Amygdala (tissue), 56 donors: ENCODE measurements around the gene B3GALT4.
A peak's percentile ranks its signal among the peaks of the same experiment; 100 is the strongest.

ENCODE experiments used
- DNase-seq, 56 donors: peaks; one replicate each; lab custom pipeline; 2025; lab: John Stamatoyannopoulos, UW

Gene B3GALT4

DNA sequence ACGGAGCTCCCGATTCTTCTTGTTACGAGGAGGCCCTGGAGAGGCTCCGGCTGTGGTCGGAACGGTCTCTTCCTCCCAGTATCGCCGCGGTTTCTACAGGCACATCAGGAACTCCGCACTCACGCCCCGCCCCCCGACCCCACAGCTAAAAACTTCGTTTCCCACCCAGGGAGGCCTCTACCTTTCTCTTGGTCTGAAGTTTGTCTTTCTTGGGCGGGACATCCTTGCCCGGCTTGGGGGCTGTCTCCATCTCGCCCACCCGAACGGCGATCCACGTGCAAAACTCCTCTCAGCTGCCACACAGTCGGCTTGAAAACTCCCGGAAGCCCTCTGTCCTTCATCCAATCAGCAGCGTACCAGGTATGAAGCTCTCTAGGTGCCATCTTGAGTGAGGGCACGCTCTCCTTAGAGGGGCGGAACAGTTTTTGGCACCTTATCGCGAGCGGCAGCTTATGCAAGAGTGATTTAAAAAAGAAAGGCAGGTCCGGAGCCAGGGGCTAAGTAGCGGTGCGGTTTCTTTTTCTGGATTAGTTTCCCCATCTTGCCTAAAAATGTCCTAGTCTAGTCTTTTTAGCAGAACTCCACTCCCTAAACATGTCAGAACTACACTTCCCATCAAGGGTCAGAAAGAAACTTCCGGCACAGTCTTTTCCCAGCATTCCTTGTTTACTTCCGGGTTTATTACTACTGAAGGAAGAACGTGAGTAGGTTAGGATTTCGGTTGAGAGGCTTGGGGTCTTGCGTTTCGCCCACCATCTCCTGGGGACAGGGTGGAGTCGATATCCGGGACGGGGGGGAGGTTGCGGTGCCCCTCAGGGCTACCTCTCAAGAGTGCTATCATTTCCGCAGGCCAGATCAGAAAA, 12.2 kb downstream of the B3GALT4 start, which contains the start of the genes PFDN6 and WDR46:
PFDN6 (plus strand) TSS at position 681 of the 863 bp plus-strand sequence. CDS start 256 bp downstream, outside the sequence.
WDR46 (minus strand) TSS at position 319 of the 863 bp plus-strand sequence; CDS start at position 250, 69 bp downstream.
- peak in 55 of 56 donors; percentile 34 to 98 (median 85) for DNase-seq

DNA sequence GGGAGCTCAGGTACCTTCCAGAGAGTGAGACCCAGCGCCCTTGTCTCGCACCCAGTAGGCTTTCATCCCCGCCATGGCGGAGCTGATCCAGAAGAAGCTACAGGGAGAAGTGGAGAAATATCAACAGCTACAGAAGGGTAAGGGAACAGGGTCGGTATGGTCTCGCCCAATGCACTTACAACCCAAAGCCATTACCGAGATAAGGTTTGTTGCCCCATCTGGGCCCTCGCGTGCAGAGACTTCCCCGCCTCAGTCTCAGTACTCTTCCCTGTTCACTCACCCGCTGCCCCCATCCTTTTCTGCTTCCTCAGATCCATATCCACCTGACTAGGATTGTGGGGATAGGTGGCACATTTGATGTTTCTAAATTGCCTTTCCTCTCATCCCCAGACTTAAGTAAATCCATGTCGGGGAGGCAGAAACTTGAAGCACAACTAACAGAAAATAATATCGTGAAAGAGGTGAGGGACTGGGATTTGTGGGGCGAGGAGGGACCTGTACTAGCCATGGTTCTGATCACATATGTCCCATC, 12.9 kb downstream of the B3GALT4 start:
- DNase-seq = no peak

DNA sequence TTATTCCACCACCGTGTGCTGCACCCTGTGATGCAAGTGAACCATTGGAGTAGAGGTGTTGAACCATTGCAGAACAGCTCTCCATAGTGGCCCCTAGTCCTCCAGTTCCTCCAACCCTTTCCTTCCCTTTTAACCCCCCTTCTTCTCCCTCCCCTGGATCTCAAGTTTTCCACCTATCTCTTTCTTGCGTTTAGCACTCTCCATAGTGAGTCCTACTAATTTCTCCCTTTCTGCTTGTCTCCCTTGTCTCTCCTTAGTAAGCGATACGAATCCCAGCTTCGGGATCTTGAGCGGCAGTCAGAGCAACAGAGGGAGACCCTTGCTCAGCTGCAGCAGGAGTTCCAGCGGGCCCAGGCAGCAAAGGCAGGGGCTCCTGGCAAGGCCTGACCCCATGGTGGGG, 13.5 kb downstream of the B3GALT4 start:
- no peak for DNase-seq

DNA sequence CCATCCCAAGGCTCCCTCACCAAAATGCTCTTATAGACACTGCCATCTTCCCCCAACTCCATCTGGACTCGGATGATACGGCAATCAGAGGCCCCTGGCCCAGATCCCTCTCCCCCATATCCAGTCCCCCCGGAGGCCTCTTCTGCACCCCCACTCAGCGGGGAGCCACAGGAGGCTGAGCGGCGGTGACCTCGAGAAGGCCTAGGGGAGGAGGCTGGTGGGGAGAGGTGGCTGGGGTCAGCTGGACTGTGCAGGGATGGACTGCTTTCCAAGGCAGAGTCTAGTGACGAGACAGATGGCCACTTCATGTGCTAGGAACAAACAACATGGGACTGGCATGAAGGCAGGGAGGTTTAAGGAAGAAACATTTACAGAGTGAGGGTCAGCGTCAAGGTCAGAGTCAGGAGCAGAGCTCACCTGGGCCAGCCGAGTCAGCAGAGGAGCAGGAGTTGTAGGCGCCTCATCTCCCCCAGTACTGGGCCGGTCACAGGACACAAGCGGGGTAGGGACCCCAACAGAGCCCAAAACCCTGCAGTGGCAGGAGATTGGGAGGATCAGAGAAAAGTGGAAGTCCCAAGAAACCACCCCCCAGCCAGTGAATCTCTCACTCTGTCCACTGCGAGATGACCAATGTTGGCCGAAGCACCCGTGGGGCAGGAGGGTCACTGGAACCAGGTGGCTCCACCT, 16.2 kb downstream of the B3GALT4 start:
- no peak for DNase-seq

DNA sequence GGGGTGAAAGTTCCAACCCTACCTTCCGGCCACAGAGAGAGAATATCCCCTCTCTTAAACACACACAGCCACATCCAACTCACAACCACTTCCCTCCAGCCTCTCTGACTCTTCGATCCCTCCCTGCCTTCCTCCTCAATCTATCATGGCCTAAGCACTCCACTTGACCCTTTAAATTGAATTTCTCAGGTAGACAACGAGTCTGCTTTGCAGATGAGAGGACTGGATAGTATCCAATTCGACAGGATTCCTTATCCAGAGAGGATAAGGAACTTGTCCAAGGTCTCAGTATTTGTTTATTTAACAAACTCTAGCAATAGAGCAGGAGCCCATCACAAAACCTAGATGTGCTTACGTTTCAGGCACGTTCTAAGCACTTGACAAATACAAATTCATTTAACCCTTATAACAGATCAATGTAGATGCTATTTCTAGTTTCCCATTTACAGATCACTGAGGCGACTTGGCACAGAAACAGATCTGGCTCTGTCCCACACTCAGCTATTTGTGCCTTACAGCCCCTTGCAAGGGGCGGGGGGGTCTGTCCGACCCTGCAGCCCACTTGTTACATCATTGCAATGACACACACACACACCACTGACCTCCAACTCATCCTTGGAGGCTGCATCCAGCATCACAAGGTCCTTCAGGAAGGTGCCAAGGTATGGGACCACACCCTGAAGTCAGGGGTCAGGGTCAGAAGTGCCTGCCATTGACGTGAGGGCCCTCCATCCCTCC, 17.3 kb downstream of the B3GALT4 start:
- no peak for DNase-seq

DNA sequence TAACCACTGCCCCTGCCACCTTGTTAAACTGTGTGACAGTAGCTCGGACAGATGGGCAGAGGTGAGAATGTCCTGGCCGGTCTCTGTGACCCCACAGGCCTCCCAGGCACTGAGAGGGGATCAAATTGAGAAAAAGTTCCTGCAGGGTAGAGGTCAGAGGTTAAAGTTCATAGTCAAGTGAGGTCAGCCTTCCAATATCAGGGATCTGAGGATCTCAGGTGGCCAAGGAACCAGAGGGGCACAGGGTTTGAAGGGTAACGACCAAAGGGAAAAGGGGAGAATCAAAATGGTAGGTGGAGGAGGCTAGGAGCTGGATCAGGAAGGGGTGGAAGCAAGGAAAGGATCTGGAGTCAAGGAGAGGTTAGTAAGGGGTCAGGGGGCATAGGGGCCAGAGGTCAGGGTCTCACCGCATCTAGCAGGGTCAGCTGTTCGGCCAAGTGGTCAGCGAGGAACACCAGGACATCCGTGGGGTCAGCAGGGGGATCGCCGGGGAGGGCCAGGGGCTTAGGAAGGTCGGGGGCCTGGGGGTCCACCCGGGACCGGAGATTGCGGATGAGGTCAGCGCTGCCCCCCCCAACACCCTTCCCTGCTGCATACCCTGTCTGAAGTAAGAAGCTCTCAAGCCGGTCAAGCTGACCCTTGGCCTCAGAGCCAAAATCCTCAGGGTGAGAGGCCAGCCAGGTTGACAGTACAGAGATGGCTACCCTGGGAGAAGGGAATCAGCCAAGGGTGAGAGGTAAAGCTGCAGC, 18.9 kb downstream of the B3GALT4 start:
- DNase-seq = no peak

DNA sequence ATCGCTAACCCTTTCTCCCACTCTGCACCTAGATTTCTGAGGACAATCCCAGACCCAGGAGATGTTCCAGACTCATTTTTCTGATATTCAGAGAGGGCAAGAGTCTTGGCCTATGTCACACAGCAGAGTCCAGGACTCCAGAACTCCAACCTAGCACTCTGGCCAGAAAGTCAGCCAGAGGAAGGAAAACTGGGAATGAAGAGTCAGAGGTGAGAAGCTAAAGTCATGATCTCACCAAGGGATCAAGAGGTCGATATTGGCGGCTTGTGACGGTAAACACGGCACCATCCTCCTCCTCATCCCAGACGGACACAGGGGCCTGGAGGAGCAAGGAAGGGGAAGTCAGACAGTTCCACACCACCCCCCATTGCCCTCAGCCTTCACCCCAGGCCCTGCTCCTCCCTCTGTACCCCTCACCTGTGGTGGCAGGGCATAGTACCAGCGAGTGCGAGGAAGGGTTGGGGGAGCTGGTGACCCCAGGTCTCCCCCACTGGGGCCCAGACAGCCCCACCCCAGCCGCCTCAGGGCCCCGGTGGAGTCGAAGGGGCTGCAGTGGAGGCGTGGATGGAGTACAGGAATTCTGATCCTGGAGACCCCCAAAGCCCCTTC, 20.0 kb downstream of the B3GALT4 start:
- DNase-seq = no peak

DNA sequence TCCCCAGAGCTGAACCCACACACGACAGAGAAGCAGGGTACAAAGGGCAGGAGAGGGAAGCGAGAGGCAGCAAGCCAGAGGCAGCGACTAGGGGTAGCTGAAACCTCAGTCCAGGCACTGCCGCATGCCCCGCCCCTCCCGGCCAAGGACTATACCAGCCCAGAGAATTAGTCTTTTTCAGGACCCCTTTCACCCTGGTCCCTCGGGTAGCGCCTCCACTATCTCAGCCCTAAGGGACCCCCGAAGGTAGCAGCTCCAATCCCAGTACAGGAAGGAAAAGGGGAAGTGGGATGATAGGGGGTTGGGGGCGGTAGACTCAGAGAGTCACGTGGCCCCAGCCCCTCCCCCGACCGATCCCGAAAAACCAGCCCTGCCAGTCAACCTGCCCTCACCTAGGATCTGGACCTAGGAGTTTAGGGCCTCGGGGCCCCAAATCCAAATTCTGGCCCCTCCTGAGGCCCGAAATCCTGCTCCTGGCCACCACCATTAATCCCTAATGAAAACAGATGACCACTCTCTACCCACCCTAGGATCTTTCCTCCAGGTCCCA, 20.6 kb downstream of the B3GALT4 start:
- peak in 4 of 56 donors; percentile 20 to 29 (median 23) for DNase-seq

DNA sequence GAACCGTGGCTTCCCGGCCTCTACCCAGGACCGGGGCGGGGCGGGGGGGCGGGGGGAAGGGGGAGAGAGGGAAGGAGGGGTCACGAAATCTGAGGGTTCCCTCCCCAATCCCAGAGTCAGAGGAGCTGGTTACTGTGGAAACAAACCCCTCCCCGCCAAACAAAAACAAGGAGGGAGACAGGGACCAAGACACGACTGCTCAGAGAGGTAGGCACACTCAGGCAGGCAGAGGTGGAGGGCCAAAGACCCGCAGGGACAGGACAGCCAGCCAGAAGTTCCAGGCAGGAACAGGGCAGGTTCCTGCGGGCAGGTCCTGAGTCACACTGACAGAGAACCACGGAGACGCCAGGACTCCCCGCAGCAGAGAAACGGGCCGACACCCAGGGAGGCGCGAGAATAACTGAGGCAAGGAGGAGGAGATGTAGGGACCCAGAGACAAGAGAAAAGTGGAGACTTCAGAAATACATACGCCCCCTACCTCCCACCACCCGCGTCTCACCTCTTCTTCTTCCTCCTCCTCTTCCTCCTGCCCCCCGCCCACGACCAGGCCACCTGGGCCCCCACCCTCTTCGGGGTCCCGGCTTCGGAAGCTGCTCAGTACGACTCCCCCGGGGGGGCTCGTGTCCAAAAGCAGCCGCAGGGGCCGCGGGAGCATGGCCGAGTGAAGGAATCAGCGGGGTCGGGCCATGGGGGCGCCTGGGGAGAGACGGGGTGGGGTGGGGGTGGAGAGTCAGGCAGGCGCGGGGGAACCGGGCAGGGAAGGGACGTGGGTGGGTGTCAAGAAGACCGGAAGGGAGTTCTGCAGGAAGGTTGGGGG, 21.2 kb downstream of the B3GALT4 start:
- DNase-seq = peak in 29 of 56 donors; percentile 12 to 65 (median 28)

DNA sequence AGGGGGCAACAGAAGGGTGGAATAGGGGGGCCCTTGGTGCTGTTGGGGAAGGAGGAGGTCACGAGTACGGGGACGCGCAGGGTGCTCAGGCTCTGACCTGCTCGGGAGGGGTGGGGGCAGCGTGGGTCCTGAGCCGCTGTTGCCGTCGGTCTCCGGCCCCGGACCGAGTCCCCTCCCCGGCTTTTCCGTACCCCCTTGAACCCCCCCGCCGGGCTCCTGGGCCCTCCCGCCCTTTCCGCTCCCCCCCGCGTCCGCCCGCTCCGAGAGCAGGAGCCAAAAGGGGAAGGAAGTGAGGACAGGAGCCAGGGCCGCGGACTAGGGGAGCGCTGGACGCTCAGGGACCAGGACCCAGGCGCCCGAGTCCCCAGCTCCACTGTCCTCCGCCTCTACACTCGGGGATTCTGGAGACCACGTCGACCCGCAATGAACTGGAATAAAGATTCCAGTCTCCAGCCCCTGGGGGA, 21.9 kb downstream of the B3GALT4 start, which contains the start of gene RGL2:
RGL2 (minus strand) TSS at position 170 of the 464 bp plus-strand sequence. CDS start 332 bp downstream, outside the sequence.
- DNase-seq = peak in 51 of 56 donors; percentile 41 to 87 (median 75)

DNA sequence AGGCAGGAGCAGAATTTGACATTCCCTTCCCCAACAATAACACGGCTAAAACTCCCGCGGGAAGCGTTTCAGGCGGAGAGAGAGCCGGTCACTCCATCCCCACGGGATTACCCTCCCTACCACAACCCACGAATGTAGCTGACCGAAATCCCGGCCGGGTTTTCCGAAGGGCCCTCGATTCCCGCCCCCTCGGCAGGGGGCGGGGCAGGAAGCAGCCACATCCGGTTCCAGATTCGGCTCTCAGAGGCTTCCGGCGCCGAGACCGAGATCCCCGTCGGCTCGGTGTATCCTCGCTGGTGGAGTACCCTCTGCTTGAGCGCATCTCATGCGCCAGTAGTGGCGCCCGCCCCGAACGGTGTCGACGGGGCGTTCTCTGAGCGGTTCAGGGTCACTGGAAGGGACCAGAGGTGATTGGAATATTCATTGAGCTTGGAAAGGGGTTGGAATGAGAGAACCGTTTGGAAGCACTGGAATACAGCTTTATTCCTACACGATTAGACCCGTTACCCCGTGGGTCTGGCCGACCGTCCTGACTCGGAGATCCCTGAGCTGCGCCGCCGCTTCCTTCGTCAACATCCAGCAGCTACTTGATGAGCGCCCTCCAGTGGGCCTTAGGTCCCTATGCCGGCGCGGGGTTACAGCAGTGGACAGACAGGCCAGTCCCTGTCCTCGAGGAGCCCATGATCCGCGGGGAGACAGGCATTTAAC, 22.5 kb downstream of the B3GALT4 start:
- DNase-seq = peak; percentile 46 to 92 (median 83)

DNA sequence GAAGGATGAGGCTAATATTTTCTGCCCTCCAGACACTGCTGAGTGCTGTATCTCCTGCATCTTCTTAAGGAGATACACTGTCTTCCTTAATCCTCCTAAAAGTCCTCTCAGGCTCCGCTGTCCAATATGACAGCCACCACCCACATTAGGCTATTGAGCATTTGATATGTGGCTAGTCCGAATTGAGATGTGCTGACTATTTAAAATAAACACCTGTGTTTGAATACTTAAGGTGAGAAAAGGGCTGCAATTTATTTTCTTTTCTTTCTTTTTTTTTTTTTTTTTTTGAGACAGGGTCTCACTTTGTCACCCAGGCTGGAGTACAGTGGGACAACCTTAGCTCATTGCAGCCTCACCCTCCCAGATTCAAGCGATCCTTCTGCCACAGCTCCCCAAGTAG, 25.0 kb downstream of the B3GALT4 start:
- no peak for DNase-seq

DNA sequence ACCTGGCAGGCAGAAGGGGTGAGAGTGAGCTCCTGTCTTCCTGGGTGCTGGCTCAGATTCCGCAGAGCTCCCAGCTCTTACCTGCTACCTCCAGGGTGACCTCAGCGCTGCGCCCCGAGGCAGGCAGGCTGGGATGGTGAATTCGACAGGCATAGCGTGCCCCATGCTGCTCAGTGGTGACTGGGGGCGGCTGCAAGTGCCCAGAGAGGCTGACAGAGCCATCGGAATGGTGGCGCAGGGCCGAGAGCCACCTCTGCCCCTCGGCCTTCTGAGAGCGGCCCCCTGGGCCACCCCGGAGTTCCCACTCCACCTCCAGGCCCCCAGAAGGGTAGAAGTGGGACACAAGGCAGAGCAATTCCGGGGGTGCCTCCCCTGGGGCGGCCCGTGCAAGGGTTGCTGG, 27.3 kb downstream of the B3GALT4 start:
- no peak for DNase-seq

DNA sequence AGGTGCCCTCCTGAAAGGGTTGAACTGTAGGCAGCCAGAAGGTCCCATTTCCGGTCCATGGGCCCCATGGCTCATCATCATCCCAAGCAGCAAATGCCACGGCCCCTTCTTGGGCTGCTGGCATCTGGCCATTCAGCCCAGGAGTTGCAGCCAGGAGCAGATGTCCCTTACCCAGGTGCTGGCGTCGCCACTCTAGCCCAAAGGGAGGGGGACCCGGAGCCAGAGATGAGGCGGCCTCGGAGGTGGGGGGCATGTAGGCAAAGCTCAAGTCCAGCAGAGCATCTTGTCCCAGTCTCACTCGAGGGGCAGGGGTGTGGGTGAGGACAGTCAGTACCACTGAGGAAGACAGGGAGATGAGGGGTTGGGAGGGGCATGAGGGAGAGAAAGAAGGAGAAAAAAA, 28.1 kb downstream of the B3GALT4 start:
- no peak for DNase-seq

DNA sequence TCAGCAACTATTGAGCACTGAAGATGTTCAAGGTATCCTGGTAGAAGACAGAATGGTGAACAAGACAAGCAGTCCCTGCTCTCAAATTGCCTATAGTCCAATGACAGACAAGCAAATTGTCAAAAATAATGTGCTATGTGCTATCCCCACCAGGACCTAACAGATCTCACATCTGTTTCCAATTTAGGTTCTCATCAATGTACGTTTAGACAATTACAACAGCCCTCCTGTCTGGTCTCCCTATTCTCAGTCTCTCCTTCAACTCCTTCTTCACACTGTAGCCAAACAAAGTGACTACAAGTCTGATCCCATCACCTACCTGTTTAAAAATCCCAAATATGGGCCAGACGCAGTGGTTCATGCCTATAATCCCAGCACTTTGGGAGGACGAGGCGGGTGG, 29.4 kb downstream of the B3GALT4 start:
- DNase-seq = no peak

DNA sequence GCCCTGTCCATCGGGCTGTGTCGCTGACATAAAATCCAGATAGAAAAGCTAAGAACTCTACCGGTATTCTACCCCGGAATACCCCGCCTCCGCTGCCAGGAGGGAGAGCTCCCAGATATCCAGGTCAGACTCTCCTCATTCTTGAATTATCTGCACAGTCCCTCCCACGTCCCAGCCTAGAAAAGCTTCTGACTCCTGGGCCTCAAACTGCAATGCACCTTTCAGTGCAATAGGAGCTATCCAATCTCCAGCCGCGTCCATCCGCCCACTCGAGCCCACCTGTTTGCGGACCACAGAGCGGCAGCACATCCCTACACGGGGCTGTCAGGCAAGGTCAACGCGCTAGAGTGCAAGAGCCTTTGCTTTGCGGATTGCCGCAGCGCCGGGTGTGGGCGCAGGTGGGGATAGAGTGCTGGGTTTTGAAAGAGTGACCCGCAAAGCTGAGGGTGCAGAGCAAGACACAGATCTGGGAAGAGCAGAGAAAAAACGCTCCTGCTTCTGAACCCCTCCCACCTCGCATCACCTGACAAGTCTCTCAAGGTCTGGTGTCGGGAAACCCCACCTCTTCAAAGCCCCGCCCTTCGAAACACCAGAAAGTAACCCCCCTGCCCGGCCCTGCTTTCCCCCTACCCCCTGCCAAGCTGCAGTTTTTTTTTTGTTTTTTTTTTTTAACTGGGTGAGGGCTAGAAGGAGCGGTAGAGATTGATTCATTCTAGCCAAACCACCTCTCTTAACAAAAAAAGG, 35.6 kb downstream of the B3GALT4 start:
- DNase-seq = peak in 39 of 56 donors; percentile 9 to 67 (median 42)
